ENCODE data around the gene MS4A14. TPM values are rescaled to one million over a fixed set of nuclear protein-coding genes. Genes with fewer than 3 reads are reported as not detected.

Gene MS4A14
- total and polyA plus RNA-seq, 2 of the 4 experiments (the other 2 are of a cell fraction) = not detected

- DNase-seq (no peak), ATAC-seq (ENCODE audit: low read depth) (no peak)
- H3K36me3 ChIP-seq (ENCODE audit: control insufficient read depth, insufficient read depth, low read length) = no peaks in the 10 kb centered on the region
- H3K27me3 ChIP-seq (ENCODE audit: control insufficient read depth, insufficient read depth, low read length) = no peaks in the 10 kb centered on the region
- H3K23ac ChIP-seq (ENCODE audit: low read depth, low read length) = no peak overlapping the region
- no peak overlapping the region for H2AFZ ChIP-seq (replicated peaks; ENCODE audit: low read length, poor library complexity)
- intact Hi-C loops (cut with micrococcal nuclease) (no loop called here), dilution Hi-C loops (cut with HindIII; ENCODE audit: low sequenced_read_pairs, unreplicated experiment) (no loop called here), in situ Hi-C loops (cut with MboI; ENCODE audit: low sequenced_read_pairs) (no loop called here)
- H3K9me1 ChIP-seq (ENCODE audit: insufficient read depth, low read length) = no peaks in the 10 kb centered on the region
- no peak for TF ChIP-seq ELK1 (IDR thresholded peaks at IDR 0.05; ENCODE audit: borderline replicate concordance, low read depth, low read length)
- no peak for TF ChIP-seq RAD21 (IDR thresholded peaks at IDR 0.05; ENCODE audit: low read length)
- H3K14ac ChIP-seq (replicated peaks; ENCODE audit: low read depth, low read length) = no peak overlapping the region
- no peaks in the 10 kb centered on the region for H3K79me1 ChIP-seq (ENCODE audit: low read depth in 1 of 2, low read length in 2 of 2)
- no peak overlapping the region for H3K4me3 ChIP-seq (ENCODE audit: insufficient read depth, low read depth, low read length)
- no CpG with 5 or more reads among the region's 1 CpG for WGBS, 2 experiments (ENCODE audit: extremely low coverage in 2 of 2, insufficient read length in 1 of 2)
- H2BK20ac ChIP-seq (ENCODE audit: low read depth, low read length) = no peak overlapping the region
- H3K9ac ChIP-seq (ENCODE audit: low read depth, low read length) = no peak overlapping the region
- no peak overlapping the region for H4K8ac ChIP-seq (ENCODE audit: low read depth in 2 of 2, low read length in 2 of 2)
- no TSS peak for BruUV-seq (replicated peaks)
- no peak overlapping the region for H4K91ac ChIP-seq (ENCODE audit: insufficient read depth, low read depth, low read length)
- H2BK5ac ChIP-seq (ENCODE audit: low read depth, low read length, poor library complexity, severe bottlenecking) = no peak overlapping the region
- H4K5ac ChIP-seq (ENCODE audit: low read depth, low read length) = no peak overlapping the region
- H3K56ac ChIP-seq (ENCODE audit: extremely low read depth, insufficient read depth, low read length) = no peak overlapping the region
- no peak overlapping the region for H2BK15ac ChIP-seq (ENCODE audit: low read depth, low read length)
- no peak overlapping the region for H2BK120ac ChIP-seq (ENCODE audit: low read depth, low read length)
- POLR2A ChIA-PET (ENCODE audit: unreplicated experiment) = no interaction called here
- CTCF ChIA-PET = no interaction called here
- H3K4me2 ChIP-seq (ENCODE audit: low read depth, low read length) = no peak overlapping the region
- H2AK5ac ChIP-seq (ENCODE audit: low read depth, low read length) = no peak overlapping the region
- H3K18ac ChIP-seq (ENCODE audit: low read depth, low read length) = no peak overlapping the region
- no peaks in the 10 kb centered on the region for H3K4me1 ChIP-seq (ENCODE audit: control insufficient read depth, insufficient read depth, low read length)
- no peak overlapping the region for H3K4ac ChIP-seq (ENCODE audit: low read depth, low read length)
- H3K9me3 ChIP-seq (ENCODE audit: control insufficient read depth, insufficient read depth, low read length) = peaks cover 6% of the 10 kb centered on the region; the same call in 1 of the 2 replicates
- H2AK9ac ChIP-seq (replicated peaks; ENCODE audit: low read depth, low read length, poor library complexity) = no peak overlapping the region
- no peaks in the 10 kb centered on the region for H4K20me1 ChIP-seq (ENCODE audit: insufficient read depth, low read length)
- H3K27ac ChIP-seq (ENCODE audit: insufficient read depth, low read length) = no peak overlapping the region
Measured at GRCh38 chr11:60459345-60459744, 63.1 kb downstream of the MS4A14 start.

Other genes starting within 250 kb of the MS4A14 start
- not detected in 2 replicates for gene MS4A6A, start 213.4 kb upstream of the MS4A14 start, total RNA-seq (2012; rRNA removed)
- not detected in 2 replicates for gene MS4A6A, start 213.4 kb upstream of the MS4A14 start, polyA plus RNA-seq (2012; rRNA removed)
- gene MS4A4E, start 153.3 kb upstream of the MS4A14 start, total RNA-seq (2012; rRNA removed) = not detected in 2 replicates
- not detected in 2 replicates for gene MS4A4E, start 153.3 kb upstream of the MS4A14 start, polyA plus RNA-seq (2012; rRNA removed)
- not detected in 2 replicates for gene MS4A4A, start 115.8 kb upstream of the MS4A14 start, total RNA-seq (2012; rRNA removed)
- not detected in 2 replicates for gene MS4A4A, start 115.8 kb upstream of the MS4A14 start, polyA plus RNA-seq (2012; rRNA removed)
- gene MS4A6E, start 69.2 kb upstream of the MS4A14 start, total RNA-seq (2012; rRNA removed) = not detected in 2 replicates
- not detected in 2 replicates for gene MS4A6E, start 69.2 kb upstream of the MS4A14 start, polyA plus RNA-seq (2012; rRNA removed)
- gene MS4A7, start 17.9 kb upstream of the MS4A14 start, total RNA-seq (2012; rRNA removed) = not detected in 2 replicates
- not detected in 2 replicates for gene MS4A7, start 17.9 kb upstream of the MS4A14 start, polyA plus RNA-seq (2012; rRNA removed)
- not detected in 2 replicates for gene MS4A5, start 33.1 kb downstream of the MS4A14 start, total RNA-seq (2012; rRNA removed)
- not detected in 2 replicates for gene MS4A5, start 33.1 kb downstream of the MS4A14 start, polyA plus RNA-seq (2012; rRNA removed)
- gene MS4A1, start 59.4 kb downstream of the MS4A14 start, total RNA-seq (2012; rRNA removed) = not detected in 2 replicates
- gene MS4A1, start 59.4 kb downstream of the MS4A14 start, polyA plus RNA-seq (2012; rRNA removed) = not detected in 2 replicates
- not detected in 2 replicates for gene MS4A12, start 96.3 kb downstream of the MS4A14 start, total RNA-seq (2012; rRNA removed)
- not detected in 2 replicates for gene MS4A12, start 96.3 kb downstream of the MS4A14 start, polyA plus RNA-seq (2012; rRNA removed)
- gene MS4A13, start 118.9 kb downstream of the MS4A14 start, total RNA-seq (2012; rRNA removed) = not detected in 2 replicates
- not detected in 2 replicates for gene MS4A13, start 118.9 kb downstream of the MS4A14 start, polyA plus RNA-seq (2012; rRNA removed)

Measured in IMR-90 (cell line).